ENCODE data around the gene SETMAR.
"Not testable (repeated sequence)": the region's sequence is repeated elsewhere in the genome, so short reads cannot be mapped to it uniquely, and the experiment has no call there.

Gene SETMAR

GRCh38 chr3:4297486-4297885 is 5.7 kb upstream of the SETMAR start:
- in situ Hi-C loops (cut with MboI; ENCODE audit: low pct_unique_long_range_greater_than_20kb, low sequenced_read_pairs, unreplicated experiment): loop anchor here (25.0 kb wide), 1 partner anchor 1110 kb away; the partner anchor contains the start of gene CRBN
- no peak for TF ChIP-seq CTCF (IDR thresholded peaks at IDR 0.05; ENCODE audit: extremely low read depth, insufficient read depth, missing control alignments)

GRCh38 chr3:4302747-4303146 is 422 bp upstream of the SETMAR start:
- no peak for DNase-seq (ENCODE audit: low spot score)
- in situ Hi-C loops (cut with MboI; ENCODE audit: low pct_unique_long_range_greater_than_20kb, low sequenced_read_pairs, unreplicated experiment): no loop called here
- no peak for TF ChIP-seq CTCF (IDR thresholded peaks at IDR 0.05; ENCODE audit: extremely low read depth, insufficient read depth, missing control alignments)

More at GRCh38 chr3:4297486-4297885, 5.7 kb upstream of the SETMAR start:
- DNase-seq (ENCODE audit: low spot score): no peak

- in situ Hi-C loops (cut with MboI; ENCODE audit: low pct_unique_long_range_greater_than_20kb, low sequenced_read_pairs, unreplicated experiment); DNase-seq (ENCODE audit: low spot score): not testable (repeated sequence)
Measured at GRCh38 chr3:4305210-4305609, 2.0 kb downstream of the SETMAR start.

- in situ Hi-C loops (cut with MboI; ENCODE audit: low pct_unique_long_range_greater_than_20kb, low sequenced_read_pairs, unreplicated experiment): no loop called here
- no peak for DNase-seq (ENCODE audit: low spot score)
- no peak for TF ChIP-seq CTCF (IDR thresholded peaks at IDR 0.05; ENCODE audit: extremely low read depth, insufficient read depth, missing control alignments)
Measured at GRCh38 chr3:4306091-4306490, 2.9 kb downstream of the SETMAR start.

- in situ Hi-C loops (cut with MboI; ENCODE audit: low pct_unique_long_range_greater_than_20kb, low sequenced_read_pairs, unreplicated experiment): no loop called here
- TF ChIP-seq CTCF (IDR thresholded peaks at IDR 0.05; ENCODE audit: extremely low read depth, insufficient read depth, missing control alignments): no peak
- DNase-seq (ENCODE audit: low spot score): no peak
Measured at GRCh38 chr3:4306860-4307259, 3.7 kb downstream of the SETMAR start.

- in situ Hi-C loops (cut with MboI; ENCODE audit: low pct_unique_long_range_greater_than_20kb, low sequenced_read_pairs, unreplicated experiment): no loop called here
- DNase-seq (ENCODE audit: low spot score): no peak
- TF ChIP-seq CTCF (IDR thresholded peaks at IDR 0.05; ENCODE audit: extremely low read depth, insufficient read depth, missing control alignments): no peak
Measured at GRCh38 chr3:4309491-4310128, 6.4 kb downstream of the SETMAR start.

GRCh38 chr3:4310971-4311370 is 7.8 kb downstream of the SETMAR start:
- no peak for DNase-seq (ENCODE audit: low spot score)
- in situ Hi-C loops (cut with MboI; ENCODE audit: low pct_unique_long_range_greater_than_20kb, low sequenced_read_pairs, unreplicated experiment): no loop called here
- TF ChIP-seq CTCF (IDR thresholded peaks at IDR 0.05; ENCODE audit: extremely low read depth, insufficient read depth, missing control alignments): no peak
